HCT116 (cell line): Measurements from ENCODE around the gene CECR2. TPM values are rescaled to one million over a fixed set of nuclear protein-coding genes. Genes with fewer than 3 reads are reported as not detected.

Experiments used
- ATAC-seq: fragments of 200-7000 bp; cut with Tn5 transposase; 2 replicates; pipeline ENCODE4 v1.9.1; 2020; ENCODE audit warnings: mild to moderate bottlenecking, moderate library complexity
- BruUV-seq: library from RNA; stranded (reverse); fragments of 400-500 nt; replicated peaks from 2 replicates; lab custom pipeline; 2021; lab: Mats Ljungman, UMichigan
- CTCF ChIA-PET: fragments of 300-600 bp; sonication (Branson Sonifier 250); formaldehyde crosslinking; loops from one replicate; lab custom pipeline; 2021; ENCODE audit warnings: antibody characterized with exemption; lab: Charles Lee
- POLR2A ChIA-PET: fragments of 300-600, 350-600 bp; sonication (Branson Sonifier 250); formaldehyde crosslinking; loops from one replicate; lab custom pipeline; 2021; ENCODE audit warnings: antibody characterized with exemption; lab: Charles Lee
- RAD21 ChIA-PET, 2 experiments: fragments of 300-600 bp; sonication (Branson Sonifier 250); formaldehyde crosslinking; loops; one replicate each; lab custom pipeline; 2023; ENCODE audit warnings: low total read pairs in 2 of 2; ENCODE audit not compliant: uncharacterized antibody in 2 of 2, unreplicated experiment in 2 of 2, low non-redundant PET in 1 of 2; lab: Charles Lee
- DNase-seq: peaks from one replicate; pipeline ENCODE4 v3.0.0-alpha.2; 2010; ENCODE audit warnings: low read depth, low spot score
- H2AFZ ChIP-seq: fragments of 200-600 bp; shearing (Covaris generic), sonication (generic); 2 replicates; pipeline ENCODE4 v1.6.1; 2017; ENCODE audit warnings: low read depth, mixed run types, mixed read lengths, antibody characterized with exemption, low read length; ENCODE audit not compliant: poor library complexity, severe bottlenecking
- H3K27ac ChIP-seq: 2 replicates; pipeline ENCODE4 v1.5.1; 2012; ENCODE audit warnings: low read depth, low read length
- H3K27me3 ChIP-seq: fragments of 200-600 bp; sonication (generic); 2 replicates; pipeline ENCODE4 v1.6.1; 2016; ENCODE audit warnings: mixed run types, low read length, mixed read lengths; ENCODE audit not compliant: insufficient read depth
- H3K36me3 ChIP-seq, 2 experiments: fragments of 200-500 bp in 1 of 2; fragments of 200-600 bp in 1 of 2; sonication (Bioruptor generic) in 1 of 2; sonication (generic) in 1 of 2; 2 replicates each; pipeline versions ENCODE4 v1.5.1 to v1.6.1; 2014 to 2016; ENCODE audit warnings: low read length in 2 of 2, inconsistent platforms in 1 of 2, mixed read lengths in 1 of 2, mixed run types in 1 of 2; ENCODE audit not compliant: insufficient read depth in 2 of 2, control insufficient read depth in 1 of 2
- H3K4me1 ChIP-seq, 2 experiments: fragments of 200-600 bp in 1 of 2; sonication (generic) in 1 of 2; 2 replicates each; pipeline versions ENCODE4 v1.5.1 to v1.6.1; 2012 to 2017; ENCODE audit warnings: low read length in 2 of 2, inconsistent platforms in 1 of 2, mild to moderate bottlenecking in 1 of 2, mixed read lengths in 1 of 2, mixed run types in 1 of 2, moderate library complexity in 1 of 2; ENCODE audit not compliant: insufficient read depth in 2 of 2, control insufficient read depth in 1 of 2
- H3K4me2 ChIP-seq: fragments of 200-600 bp; sonication (generic); 2 replicates; pipeline ENCODE4 v1.6.1; 2017; ENCODE audit warnings: mixed run types, low read length, mixed read lengths
- H3K4me3 ChIP-seq, 2 experiments: fragments of 200-600 bp in 1 of 2; sonication (generic) in 1 of 2; replicated peaks in 1 of 2; 2 replicates each; pipeline ENCODE4 v1.5.1; 2011 to 2016; ENCODE audit warnings: low read length in 2 of 2, control low read depth in 1 of 2, low read depth in 1 of 2, mild to moderate bottlenecking in 1 of 2, mixed read lengths in 1 of 2, mixed run types in 1 of 2
- H3K79me2 ChIP-seq: fragments of 200-600 bp; sonication (generic); 2 replicates; pipeline ENCODE4 v1.6.1; 2017; ENCODE audit warnings: mild to moderate bottlenecking, mixed run types, low read length, moderate library complexity, mixed read lengths; ENCODE audit not compliant: insufficient read depth
- H3K9ac ChIP-seq: fragments of 200-600 bp; sonication (generic); 2 replicates; pipeline ENCODE4 v1.6.1; 2016; ENCODE audit warnings: low read length, mixed read lengths
- H3K9me2 ChIP-seq: fragments of 200-600 bp; sonication (generic), shearing (Covaris generic); 2 replicates; pipeline ENCODE4 v1.6.1; 2017; ENCODE audit warnings: mixed run types, mild to moderate bottlenecking, moderate library complexity; ENCODE audit not compliant: insufficient read depth
- H3K9me3 ChIP-seq, 2 experiments: fragments of 200-500 bp in 1 of 2; fragments of 200-600 bp in 1 of 2; sonication (Bioruptor generic) in 1 of 2; sonication (generic) in 1 of 2; 2 replicates each; pipeline ENCODE4 v1.6.1; 2014 to 2017; ENCODE audit warnings: low read length in 2 of 2, mixed read lengths in 2 of 2, inconsistent platforms in 1 of 2, low read depth in 1 of 2, mild to moderate bottlenecking in 1 of 2, mixed run types in 1 of 2, moderate library complexity in 1 of 2; ENCODE audit not compliant: control insufficient read depth in 1 of 2, insufficient read depth in 1 of 2
- H4K20me1 ChIP-seq: fragments of 200-600 bp; sonication (generic), shearing (Covaris generic); 2 replicates; pipeline ENCODE4 v1.6.1; 2017; ENCODE audit warnings: mixed run types, mild to moderate bottlenecking, moderate library complexity; ENCODE audit not compliant: insufficient read depth
- CEBPB ChIP-seq: IDR thresholded peaks from 2 replicates; pipeline ENCODE4 v1.6.1; 2012; ENCODE audit warnings: low read depth
- EZH2phosphoT487 ChIP-seq: fragments of 200-600 bp; IDR thresholded peaks from 2 replicates; pipeline ENCODE4 v1.6.1; 2018; ENCODE audit warnings: antibody characterized with exemption, borderline replicate concordance
- FOSL1 ChIP-seq: IDR thresholded peaks from 2 replicates; pipeline ENCODE4 v1.6.1; 2012; ENCODE audit warnings: low read depth
- POLR2A ChIP-seq: IDR thresholded peaks from 2 replicates; pipeline ENCODE4 v1.7.0; 2011; ENCODE audit warnings: borderline replicate concordance; ENCODE audit not compliant: insufficient read depth, insufficient read length; ENCODE audit errors: extremely low read depth
- POLR2AphosphoS5 ChIP-seq: IDR thresholded peaks from 2 replicates; pipeline ENCODE4 v1.6.1; 2011; ENCODE audit warnings: mild to moderate bottlenecking, low read depth, low read length, moderate library complexity
- RAD21 ChIP-seq: IDR thresholded peaks from 2 replicates; pipeline ENCODE4 v1.6.1; 2012; ENCODE audit warnings: low read depth, mild to moderate bottlenecking
- SP1 ChIP-seq: IDR thresholded peaks from 2 replicates; pipeline ENCODE4 v1.6.1; 2012; ENCODE audit warnings: low read depth
- SRF ChIP-seq: IDR thresholded peaks from 2 replicates; pipeline ENCODE4 v1.6.1; 2012; ENCODE audit warnings: low read depth
- ZFX ChIP-seq: fragments of 450-650 bp; IDR thresholded peaks from 2 replicates; pipeline ENCODE4 v1.6.1; 2017
- intact Hi-C: fragments of 100-400 bp; cut with micrococcal nuclease; formaldehyde crosslinking; loops from 2 replicates; pipeline ENCODE4 v1.10.0; 2022
- total RNA-seq: library from RNA; stranded (reverse); gene quantifications from one replicate; pipeline ENCODE4 v1.2.1, GENCODE V29; 2021; ENCODE audit not compliant: unreplicated experiment
- TF ChIP-seq, protein P1 (sequence below): IDR thresholded peaks from 2 replicates; pipeline ENCODE4 v1.6.1; 2012
- TF ChIP-seq, protein P2 (sequence below): IDR thresholded peaks from 2 replicates; pipeline ENCODE4 v1.6.1; 2012; ENCODE audit warnings: low read depth
- TF ChIP-seq, protein P3 (sequence below), 3 experiments: fragments of 200-600 bp in 1 of 3; sonication (generic) in 1 of 3; IDR thresholded peaks in 2 of 3; conservative IDR thresholded peaks in 1 of 3; 2 replicates each; pipeline ENCODE4 v1.5.1; 2012 to 2017; ENCODE audit warnings: low read depth in 2 of 3, low read length in 2 of 3, antibody characterized with exemption in 1 of 3, borderline replicate concordance in 1 of 3, control low read depth in 1 of 3, mild to moderate bottlenecking in 1 of 3, mixed read lengths in 1 of 3, mixed run types in 1 of 3, moderate library complexity in 1 of 3; ENCODE audit not compliant: insufficient read depth in 1 of 3
- TF ChIP-seq, protein P4 (sequence below): IDR thresholded peaks from 2 replicates; pipeline ENCODE4 v1.6.1; 2011; ENCODE audit warnings: mild to moderate bottlenecking, low read length, moderate library complexity; ENCODE audit not compliant: insufficient replicate concordance; ENCODE audit errors: extremely low read depth
- TF ChIP-seq, protein P5 (sequence below): IDR thresholded peaks from 2 replicates; pipeline ENCODE4 v1.6.1; 2012

CECR2 gene
- total RNA-seq, 1 experiment from 2014 or later: 6.0 TPM

DNA sequence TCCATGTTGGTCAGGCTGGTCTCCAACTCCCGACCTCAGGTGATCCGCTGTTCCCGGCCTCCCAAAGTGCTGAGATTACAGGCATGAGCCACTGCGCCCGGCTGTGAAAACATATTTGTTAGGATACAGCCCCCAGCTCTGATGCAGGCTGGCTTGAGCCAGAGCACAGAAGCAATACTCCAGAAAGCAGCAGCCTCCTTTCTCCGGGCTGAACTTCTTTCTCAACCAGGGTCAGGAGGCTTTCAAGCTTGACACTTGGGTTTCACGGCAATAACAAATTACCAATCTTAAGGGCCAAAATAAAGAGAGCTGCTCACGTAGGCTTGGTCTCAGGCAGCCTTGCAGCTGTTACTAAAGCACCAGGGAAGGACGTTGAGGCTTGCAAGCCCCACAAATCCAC is 10.8 kb upstream of the CECR2 start:
- no peaks in the 10 kb centered on the region for H3K4me1 ChIP-seq
- no peaks in the 10 kb centered on the region for H4K20me1 ChIP-seq
- DNase-seq (no peak), ATAC-seq (no peak)
- RAD21 ChIA-PET: no interaction called here
- no peaks in the 10 kb centered on the region for H3K79me2 ChIP-seq
- POLR2A ChIA-PET: no interaction called here
- H3K9me2 ChIP-seq: no peaks in the 10 kb centered on the region
- CTCF ChIA-PET: no interaction called here
- intact Hi-C loops: no loop called here
- H3K9ac ChIP-seq: no peak overlapping the region
- H3K4me3 ChIP-seq: no peak overlapping the region
- TF ChIP-seq SP1: no peak
- no peak for TF ChIP-seq CEBPB
- no peaks in the 10 kb centered on the region for H3K9me3 ChIP-seq
- H3K36me3 ChIP-seq: no peaks in the 10 kb centered on the region
- H3K27me3 ChIP-seq: no peaks in the 10 kb centered on the region
- BruUV-seq: no TSS peak
- no peak overlapping the region for H2AFZ ChIP-seq
- H3K4me2 ChIP-seq: no peak overlapping the region
- H3K27ac ChIP-seq: no peak overlapping the region

DNA sequence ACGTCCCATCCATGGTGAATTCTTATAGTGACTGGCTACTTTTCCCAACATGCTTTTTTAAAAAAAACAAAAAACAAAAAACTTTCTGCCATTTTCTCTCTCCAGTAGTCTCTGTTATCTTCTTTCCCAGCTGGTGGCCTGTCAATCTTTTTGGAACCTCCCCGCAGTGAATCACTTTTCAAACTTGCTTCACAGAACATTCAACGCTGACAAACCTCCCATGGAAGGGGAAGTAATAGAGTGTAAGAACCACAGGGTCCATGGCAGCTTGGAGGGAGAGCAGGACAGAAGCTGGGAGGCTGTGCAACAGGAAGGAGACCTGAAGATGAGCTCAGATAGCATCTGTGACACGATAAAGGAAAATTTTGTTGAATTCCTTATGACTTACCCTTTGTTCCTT is 9.8 kb upstream of the CECR2 start:
- POLR2A ChIA-PET: no interaction called here
- no peak for TF ChIP-seq EZH2phosphoT487
- TF ChIP-seq POLR2AphosphoS5: no peak
- TF ChIP-seq RAD21: no peak
- TF ChIP-seq POLR2A: no peak
- TF ChIP-seq, protein P1, sequence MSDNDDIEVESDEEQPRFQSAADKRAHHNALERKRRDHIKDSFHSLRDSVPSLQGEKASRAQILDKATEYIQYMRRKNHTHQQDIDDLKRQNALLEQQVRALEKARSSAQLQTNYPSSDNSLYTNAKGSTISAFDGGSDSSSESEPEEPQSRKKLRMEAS: no peak
- TF ChIP-seq, protein P2, sequence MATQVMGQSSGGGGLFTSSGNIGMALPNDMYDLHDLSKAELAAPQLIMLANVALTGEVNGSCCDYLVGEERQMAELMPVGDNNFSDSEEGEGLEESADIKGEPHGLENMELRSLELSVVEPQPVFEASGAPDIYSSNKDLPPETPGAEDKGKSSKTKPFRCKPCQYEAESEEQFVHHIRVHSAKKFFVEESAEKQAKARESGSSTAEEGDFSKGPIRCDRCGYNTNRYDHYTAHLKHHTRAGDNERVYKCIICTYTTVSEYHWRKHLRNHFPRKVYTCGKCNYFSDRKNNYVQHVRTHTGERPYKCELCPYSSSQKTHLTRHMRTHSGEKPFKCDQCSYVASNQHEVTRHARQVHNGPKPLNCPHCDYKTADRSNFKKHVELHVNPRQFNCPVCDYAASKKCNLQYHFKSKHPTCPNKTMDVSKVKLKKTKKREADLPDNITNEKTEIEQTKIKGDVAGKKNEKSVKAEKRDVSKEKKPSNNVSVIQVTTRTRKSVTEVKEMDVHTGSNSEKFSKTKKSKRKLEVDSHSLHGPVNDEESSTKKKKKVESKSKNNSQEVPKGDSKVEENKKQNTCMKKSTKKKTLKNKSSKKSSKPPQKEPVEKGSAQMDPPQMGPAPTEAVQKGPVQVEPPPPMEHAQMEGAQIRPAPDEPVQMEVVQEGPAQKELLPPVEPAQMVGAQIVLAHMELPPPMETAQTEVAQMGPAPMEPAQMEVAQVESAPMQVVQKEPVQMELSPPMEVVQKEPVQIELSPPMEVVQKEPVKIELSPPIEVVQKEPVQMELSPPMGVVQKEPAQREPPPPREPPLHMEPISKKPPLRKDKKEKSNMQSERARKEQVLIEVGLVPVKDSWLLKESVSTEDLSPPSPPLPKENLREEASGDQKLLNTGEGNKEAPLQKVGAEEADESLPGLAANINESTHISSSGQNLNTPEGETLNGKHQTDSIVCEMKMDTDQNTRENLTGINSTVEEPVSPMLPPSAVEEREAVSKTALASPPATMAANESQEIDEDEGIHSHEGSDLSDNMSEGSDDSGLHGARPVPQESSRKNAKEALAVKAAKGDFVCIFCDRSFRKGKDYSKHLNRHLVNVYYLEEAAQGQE: no peak
- TF ChIP-seq, protein P3, sequence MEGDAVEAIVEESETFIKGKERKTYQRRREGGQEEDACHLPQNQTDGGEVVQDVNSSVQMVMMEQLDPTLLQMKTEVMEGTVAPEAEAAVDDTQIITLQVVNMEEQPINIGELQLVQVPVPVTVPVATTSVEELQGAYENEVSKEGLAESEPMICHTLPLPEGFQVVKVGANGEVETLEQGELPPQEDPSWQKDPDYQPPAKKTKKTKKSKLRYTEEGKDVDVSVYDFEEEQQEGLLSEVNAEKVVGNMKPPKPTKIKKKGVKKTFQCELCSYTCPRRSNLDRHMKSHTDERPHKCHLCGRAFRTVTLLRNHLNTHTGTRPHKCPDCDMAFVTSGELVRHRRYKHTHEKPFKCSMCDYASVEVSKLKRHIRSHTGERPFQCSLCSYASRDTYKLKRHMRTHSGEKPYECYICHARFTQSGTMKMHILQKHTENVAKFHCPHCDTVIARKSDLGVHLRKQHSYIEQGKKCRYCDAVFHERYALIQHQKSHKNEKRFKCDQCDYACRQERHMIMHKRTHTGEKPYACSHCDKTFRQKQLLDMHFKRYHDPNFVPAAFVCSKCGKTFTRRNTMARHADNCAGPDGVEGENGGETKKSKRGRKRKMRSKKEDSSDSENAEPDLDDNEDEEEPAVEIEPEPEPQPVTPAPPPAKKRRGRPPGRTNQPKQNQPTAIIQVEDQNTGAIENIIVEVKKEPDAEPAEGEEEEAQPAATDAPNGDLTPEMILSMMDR (IDR thresholded peaks at IDR 0.05 in 2 of 3, conservative IDR thresholded peaks at IDR 0.05 in 1 of 3; ENCODE audit: borderline replicate concordance in 1 of 3, insufficient read depth in 1 of 3, low read depth in 2 of 3, low read length in 2 of 3): no peak
- TF ChIP-seq, protein P4, sequence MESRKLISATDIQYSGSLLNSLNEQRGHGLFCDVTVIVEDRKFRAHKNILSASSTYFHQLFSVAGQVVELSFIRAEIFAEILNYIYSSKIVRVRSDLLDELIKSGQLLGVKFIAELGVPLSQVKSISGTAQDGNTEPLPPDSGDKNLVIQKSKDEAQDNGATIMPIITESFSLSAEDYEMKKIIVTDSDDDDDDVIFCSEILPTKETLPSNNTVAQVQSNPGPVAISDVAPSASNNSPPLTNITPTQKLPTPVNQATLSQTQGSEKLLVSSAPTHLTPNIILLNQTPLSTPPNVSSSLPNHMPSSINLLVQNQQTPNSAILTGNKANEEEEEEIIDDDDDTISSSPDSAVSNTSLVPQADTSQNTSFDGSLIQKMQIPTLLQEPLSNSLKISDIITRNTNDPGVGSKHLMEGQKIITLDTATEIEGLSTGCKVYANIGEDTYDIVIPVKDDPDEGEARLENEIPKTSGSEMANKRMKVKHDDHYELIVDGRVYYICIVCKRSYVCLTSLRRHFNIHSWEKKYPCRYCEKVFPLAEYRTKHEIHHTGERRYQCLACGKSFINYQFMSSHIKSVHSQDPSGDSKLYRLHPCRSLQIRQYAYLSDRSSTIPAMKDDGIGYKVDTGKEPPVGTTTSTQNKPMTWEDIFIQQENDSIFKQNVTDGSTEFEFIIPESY: no peak
- no peak for TF ChIP-seq FOSL1
- no peak for TF ChIP-seq ZFX
- no peak for TF ChIP-seq SRF
- TF ChIP-seq, protein P5, sequence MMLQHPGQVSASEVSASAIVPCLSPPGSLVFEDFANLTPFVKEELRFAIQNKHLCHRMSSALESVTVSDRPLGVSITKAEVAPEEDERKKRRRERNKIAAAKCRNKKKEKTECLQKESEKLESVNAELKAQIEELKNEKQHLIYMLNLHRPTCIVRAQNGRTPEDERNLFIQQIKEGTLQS: no peak

More for the DNA sequence above, 9.8 kb upstream of the CECR2 start:
- Histone ChIP-seq H3K9me2 (no peaks in the 10 kb centered on the region), H3K27me3 (no peaks in the 10 kb centered on the region), H3K36me3 (no peaks in the 10 kb centered on the region), H2AFZ (no peak overlapping the region), H3K27ac (no peak overlapping the region), H3K79me2 (no peaks in the 10 kb centered on the region), H3K9me3 (no peaks in the 10 kb centered on the region), H4K20me1 (no peaks in the 10 kb centered on the region), H3K9ac (no peak overlapping the region), H3K4me3 (no peak overlapping the region), H3K4me2 (no peak overlapping the region), H3K4me1 (no peaks in the 10 kb centered on the region)
- ATAC-seq: no peak
- intact Hi-C loops: no loop called here
- ChIA-PET RAD21 (no interaction called here), CTCF (interaction anchor here (1.3 kb wide), 1 partner anchor 142 kb away, joined by 4 read pairs; no protein-coding TSS in a partner anchor)
- no peak for DNase-seq
- no TSS peak for BruUV-seq
